Esophagus mucosa (tissue), 1 donor: ENCODE data around the gene ARFGAP1. TPM values are rescaled to one million over a fixed set of nuclear protein-coding genes. Genes with fewer than 3 reads are reported as not detected.
"Not testable (repeated sequence)": the region's sequence is repeated elsewhere in the genome, so short reads cannot be mapped to it uniquely, and the experiment has no call there.

ENCODE experiments used
- ATAC-seq: fragments of 200-7000 bp; cut with Tn5 transposase; one replicate; pipeline ENCODE4 v1.9.1; 2020
- total RNA-seq: library from RNA; stranded (reverse); gene quantifications from one replicate; pipeline ENCODE4 v1.2.4, GENCODE V29; 2023
- donor health status: DM: yes; HTN: yes; CAD: no.

The ARFGAP1 gene
- total RNA-seq, 1 donor from 2014 or later, result 26.3 TPM

DNA sequence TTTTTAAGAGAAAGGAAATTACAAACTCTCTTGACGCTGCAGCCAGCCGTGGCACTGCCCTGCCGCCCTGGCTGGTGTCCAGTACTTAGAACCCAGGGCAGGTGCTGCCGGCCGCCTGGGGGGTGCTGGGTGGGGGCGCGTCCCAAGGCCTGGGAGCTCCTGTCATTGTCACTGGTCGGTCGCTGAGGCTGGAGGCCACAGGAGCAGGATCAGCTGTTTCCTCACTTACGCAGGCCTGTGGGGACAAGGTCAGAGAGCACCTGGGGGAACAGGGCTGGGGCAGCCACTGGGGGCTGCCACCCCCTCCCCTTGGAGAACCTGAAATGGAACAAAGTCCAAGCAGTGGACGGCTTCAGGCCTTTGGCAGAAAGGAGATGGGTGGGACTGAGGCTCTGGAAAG is 31.3 kb upstream of the ARFGAP1 start:
- ATAC-seq, result no peak

DNA sequence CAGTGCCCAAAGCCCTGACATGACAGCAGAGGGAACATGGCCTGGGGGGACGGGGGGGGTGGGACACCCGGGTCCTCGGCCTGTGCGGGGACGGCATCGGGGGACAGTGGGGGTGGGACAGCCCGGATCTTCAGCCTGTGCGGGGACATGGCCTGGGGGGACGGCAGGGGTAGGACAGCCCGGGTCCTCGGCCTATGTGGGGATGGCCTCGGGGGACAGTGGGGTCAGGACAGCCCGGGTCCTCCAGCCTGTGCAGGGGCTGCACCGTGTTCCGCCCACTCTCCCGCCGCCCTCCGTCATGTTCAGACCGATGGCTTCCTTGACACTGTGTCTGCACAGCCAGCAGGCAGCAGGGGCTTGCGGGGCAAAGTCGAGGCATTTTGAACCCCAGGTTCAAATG is 29.9 kb upstream of the ARFGAP1 start:
- ATAC-seq, result no peak

DNA sequence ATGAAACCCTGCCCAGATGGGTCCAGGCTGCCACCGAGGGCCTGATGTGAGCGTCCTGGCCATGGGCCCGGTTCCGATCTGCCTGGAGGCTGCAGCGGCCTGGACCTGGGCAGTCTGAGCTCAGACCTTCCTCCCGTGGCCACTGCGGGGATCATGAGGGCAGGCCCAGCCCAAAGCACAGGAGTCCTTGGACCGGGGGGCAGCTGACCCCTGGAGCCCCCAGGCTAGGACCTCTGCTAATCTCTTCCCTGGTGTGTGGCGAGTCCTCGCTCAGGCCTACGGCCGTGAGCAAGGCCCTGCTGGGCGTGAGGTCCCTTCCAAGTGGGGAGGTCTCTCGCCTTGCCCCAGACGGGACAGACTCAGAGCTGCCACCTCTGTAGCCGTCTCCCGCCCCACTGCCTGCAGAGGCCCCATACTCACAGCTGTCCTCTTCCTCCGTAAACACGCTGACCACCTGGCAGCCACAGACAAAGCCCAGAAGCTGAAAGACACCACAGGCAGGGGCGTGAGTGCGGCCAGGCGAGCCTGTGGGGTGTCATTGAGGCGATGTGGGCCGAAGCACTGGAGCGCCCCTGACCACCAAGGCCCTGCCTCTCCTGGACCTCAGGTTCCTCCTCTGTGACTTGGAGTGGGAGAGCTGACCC is 28.9 kb upstream of the ARFGAP1 start:
- no peak for ATAC-seq

- ATAC-seq, result no peak
Measured at GRCh38 chr20:63244468-63244867, 28.1 kb upstream of the ARFGAP1 start.

DNA sequence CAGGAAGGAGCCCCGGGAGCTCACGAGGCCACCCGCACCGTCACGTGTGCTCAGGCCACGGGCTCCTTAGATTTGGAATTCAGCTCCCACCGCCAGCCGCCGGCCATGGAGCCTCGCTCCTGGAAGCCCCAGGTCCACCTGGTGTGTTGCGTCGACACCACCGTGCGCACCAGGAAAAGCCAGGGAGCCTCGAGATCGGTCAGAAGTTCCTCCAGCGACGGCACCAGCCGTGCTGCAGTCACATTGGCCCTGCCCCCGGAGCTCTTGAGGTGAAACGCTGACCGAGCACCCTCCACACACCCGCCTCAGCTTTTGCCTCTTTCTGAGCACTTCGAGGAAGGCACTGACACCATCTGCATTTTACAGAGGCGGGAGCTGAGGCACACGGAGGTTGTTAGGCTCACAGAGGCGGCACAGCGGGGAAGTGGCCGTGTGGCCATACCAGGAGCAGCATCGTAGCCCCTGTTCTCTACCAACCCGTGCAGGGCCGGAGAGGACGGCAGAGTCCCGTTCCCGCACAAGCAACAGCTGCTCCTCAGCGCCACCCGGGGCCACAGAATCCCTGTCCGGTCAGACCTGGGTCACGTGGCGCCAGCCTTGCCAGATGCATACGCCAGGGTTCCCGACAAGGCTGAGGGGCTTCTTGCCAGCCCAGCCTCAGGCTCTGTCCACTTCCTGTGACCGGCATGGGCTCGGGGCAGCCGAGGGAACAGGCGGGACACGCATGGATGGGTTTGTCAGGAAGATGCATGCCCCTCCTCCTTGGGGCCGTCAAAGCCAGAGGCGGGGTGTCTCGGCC is 25.9 kb upstream of the ARFGAP1 start:
- no peak for ATAC-seq

GRCh38 chr20:63247671-63248228 is 24.9 kb upstream of the ARFGAP1 start:
- no peak for ATAC-seq

DNA sequence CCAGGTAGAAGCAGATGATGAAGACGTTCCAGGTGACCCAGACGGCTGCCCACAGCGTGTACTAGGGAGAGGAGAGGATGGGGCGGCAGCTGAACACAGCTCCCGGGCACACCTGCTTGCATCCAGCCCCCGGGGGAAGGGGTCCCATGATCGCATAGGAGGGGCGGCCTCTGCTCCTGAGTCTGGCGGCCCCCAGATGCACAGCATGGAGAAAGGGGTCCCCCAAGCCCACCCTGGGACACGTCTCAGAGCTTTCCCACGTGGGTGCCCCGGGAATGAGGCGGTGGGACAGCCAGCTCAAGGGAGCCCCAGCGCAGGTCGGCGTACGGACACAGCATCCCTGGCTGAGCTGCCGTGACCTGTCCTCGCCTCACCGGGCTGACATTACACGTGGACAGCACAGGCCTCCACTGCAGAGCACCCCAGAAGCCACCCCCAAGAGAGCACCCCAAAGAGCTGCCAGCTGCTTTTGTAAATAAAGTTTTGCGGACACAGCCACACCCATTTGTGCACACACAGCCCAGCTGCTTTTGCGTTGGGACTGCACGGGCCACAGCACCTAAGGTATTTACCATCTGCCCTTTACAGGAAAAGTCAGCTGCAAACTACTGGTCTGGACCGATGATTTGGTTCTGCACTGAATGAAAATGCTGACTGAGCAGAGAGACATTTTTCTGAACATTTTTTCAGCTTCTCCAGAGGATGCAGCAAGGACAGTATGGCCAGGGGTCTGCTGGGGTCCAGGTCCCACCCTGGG is 23.6 kb upstream of the ARFGAP1 start:
- ATAC-seq, result no peak

GRCh38 chr20:63249891-63250290 is 22.7 kb upstream of the ARFGAP1 start:
- ATAC-seq, result no peak

DNA sequence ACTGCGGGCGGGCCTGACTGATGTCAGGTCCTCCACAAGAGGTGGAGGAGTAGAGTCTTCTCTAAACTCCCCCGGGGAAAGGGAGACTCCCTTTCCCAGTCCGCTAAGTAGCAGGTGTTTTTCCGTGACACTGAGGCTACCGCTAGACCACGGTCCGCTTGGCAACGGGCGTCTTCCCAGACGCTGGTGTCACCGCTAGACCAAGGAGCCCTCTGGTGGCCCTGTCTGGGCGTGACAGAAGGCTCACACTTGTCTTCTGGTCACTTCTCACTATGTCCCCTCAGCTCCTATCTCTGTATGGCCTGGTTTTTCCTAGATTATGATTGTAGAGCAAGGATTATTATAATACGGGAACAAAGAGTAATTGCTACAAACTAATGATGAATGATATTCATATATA is 21.3 kb upstream of the ARFGAP1 start:
- ATAC-seq, result not testable (repeated sequence)

GRCh38 chr20:63252284-63252711 is 20.3 kb upstream of the ARFGAP1 start:
- ATAC-seq, result no peak

DNA sequence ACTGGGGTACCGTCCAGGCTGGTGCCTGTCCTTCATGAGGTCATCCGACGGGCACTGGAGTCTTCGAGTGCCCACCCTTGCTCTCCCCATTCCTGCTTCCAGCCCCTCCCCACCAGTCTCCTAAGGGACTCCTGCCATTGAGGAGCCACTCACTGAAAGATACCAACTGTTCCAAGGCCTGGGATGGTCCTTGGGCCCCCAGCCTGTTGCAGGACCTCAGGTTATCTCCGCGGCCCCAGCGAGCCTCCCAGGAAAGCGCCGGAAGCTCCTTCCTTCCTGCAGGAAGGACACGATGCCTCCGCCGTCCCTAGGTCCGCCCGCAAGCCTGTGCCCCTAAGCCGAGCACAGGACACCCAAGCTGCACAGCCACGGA is 19.6 kb upstream of the ARFGAP1 start:
- no peak for ATAC-seq

- ATAC-seq, result no peak
Measured at GRCh38 chr20:63253438-63254231, 19.0 kb upstream of the ARFGAP1 start.

GRCh38 chr20:63254232-63254605 is 18.4 kb upstream of the ARFGAP1 start, which contains the start of gene NKAIN4:
Gene NKAIN4, minus strand, starts transcription at chr20:63254463. Its CDS starts 13 bp downstream, at chr20:63254450.
- no peak for ATAC-seq

DNA sequence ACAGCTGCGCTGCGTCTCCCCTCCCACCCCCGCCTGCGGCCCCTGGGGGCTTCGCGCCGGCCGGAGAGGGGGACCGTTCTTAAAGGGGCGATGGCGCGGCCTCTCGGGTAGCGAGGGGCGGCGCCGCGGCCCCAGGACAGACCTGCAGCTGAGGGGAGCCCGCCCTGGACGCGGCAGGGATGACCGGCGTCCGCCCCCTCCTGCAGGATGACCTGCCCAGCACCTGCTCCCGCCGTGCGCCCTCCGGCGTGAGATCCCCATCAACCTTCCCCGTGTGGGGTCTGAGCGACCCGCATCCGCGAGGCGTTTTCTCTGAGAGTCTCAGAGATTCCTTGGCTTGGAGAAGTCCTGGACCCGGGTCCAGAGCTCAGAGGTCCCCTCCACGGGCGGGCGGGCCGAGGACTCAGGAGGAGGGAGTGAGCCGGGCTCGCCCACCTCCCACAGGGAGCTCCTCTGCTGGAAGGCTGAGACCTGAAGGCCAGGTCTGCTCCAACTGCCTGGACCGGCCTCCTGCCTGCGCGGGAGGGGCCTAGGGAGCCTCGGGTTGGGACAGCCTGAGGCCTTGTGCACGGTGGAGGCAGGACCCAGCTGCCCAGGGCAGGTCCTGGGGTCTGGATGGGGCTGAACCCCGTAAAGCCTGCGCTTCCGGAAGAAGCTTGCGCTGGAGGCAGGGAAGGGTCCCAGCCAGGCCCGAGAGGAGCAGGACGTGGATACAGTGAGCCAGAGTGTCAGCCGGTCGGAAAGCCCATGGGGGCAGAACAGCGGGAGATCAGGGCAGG is 17.8 kb upstream of the ARFGAP1 start:
- ATAC-seq, result peak; percentile 9

DNA sequence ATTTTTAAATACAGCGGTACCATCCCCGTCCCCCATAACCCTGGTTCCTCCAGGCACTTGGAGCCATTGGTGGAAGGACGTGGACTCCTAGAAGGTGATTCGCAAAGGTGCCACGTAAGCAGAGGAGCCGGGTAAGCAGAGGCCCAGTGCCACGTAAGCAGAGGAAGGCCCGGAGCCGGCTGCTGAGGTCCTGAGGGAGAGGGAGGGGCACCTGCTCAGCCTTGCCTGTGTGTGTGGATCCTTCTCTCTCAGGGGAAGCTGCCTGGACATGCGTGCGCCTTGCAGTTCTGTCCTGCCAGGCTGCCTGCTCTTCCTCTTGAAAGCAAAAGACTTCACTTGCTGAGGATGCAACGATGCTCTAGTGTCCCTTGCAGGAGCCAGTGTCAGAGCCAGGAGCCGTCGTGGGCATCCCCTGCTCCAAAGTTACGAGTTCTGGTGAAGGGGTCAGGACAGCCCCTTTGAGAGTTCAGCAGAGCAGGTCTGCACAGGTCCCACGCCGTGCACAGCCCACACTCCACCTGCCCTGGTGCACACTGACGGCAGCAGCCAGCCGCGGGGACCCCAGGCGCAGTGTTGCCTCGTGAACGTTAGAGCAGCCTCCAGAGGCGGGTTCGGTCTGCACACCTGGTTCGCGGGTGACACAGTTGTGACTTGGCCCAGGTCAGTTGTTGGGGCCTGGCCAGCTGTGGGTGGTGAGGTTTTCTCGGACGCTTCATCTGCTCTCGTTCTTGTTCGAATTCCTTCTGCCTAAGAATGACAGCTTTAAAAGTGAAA is 16.5 kb upstream of the ARFGAP1 start:
- ATAC-seq, result peak; percentile 85

GRCh38 chr20:63256954-63257353 is 15.7 kb upstream of the ARFGAP1 start:
- no peak for ATAC-seq

GRCh38 chr20:63257629-63258028 is 15.0 kb upstream of the ARFGAP1 start:
- no peak for ATAC-seq

DNA sequence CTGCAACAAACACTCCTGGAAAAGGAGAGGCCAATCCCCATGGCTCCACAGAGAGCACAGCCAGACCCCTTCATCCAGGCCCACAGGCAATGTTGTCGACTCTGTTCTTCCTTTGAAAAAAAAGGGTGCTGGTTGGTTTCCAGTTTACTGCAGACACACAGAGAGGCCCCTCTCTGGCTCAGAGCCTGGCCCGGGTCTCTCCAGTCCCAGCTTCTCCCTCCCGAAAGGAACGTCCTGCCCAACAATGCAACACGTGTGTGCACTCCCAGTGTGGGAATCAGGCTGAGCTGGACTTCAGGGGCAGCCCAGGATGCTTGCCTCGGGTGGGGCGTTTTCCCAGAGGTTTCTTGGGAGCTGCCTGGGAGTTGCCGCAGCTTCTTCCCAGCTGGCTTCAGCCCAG is 13.8 kb upstream of the ARFGAP1 start:
- no peak for ATAC-seq

DNA sequence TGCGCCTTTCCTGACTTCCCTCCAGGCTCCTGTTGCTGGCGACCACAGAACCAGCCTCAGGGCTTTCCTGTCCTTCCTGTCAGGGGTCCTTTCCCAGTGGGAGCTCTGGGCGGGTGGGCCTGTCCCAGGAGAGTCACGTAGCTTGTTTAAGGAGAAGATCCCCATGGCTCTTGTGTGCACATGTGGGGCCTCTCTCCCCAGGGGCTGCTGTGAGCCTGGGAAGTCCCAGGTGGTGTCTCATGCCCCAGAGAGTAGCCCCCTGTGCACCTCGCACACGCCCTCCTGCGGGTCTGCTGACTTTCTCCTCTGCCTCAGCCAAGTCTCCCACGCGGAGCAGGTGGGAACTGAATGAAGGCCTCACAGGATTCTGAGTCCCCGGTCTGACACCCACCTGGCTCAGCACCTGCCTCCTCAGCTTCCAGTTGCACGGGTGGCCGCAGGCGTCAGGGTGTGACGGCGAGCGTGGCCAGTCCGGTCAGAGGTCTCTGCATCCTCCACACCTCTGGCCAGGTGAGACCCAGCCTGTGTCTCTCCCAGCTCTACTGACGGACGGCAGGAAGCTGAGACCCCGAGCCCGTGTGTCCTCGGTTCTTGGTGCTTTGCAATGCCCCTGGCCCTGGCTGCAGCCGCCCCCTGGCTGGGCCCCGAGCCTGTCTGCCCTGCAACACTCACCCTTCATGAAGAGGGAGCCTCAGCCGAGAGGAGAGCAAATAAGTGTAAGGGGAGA is 12.7 kb upstream of the ARFGAP1 start:
- no peak for ATAC-seq

- ATAC-seq, result no peak
Measured at GRCh38 chr20:63260521-63260920, 12.1 kb upstream of the ARFGAP1 start.
